Activated effector memory CD4-positive, alpha-beta T cell treated with anti-CD3 and anti-CD28 coated beads, Interleukin-2, amount 50 U/mL, for 16 hours (primary cell): ENCODE measurements around the gene CHI3L1.

Experiments
- DNase-seq: peaks from one replicate; pipeline ENCODE4 v3.0.0-alpha.2; 2020

The CHI3L1 gene

GRCh38 chr1:203150511-203151297 lies 35.8 kb downstream of the CHI3L1 start:
- DNase-seq = no peak

GRCh38 chr1:203149188-203149840 lies 37.2 kb downstream of the CHI3L1 start:
- DNase-seq = no peak

- no peak for DNase-seq
Measured at GRCh38 chr1:203148579-203148978, 37.9 kb downstream of the CHI3L1 start.

- no peak for DNase-seq
Measured at GRCh38 chr1:203148127-203148526, 38.4 kb downstream of the CHI3L1 start.

GRCh38 chr1:203147376-203147775 lies 39.1 kb downstream of the CHI3L1 start:
- DNase-seq = no peak

- no peak for DNase-seq
Measured at GRCh38 chr1:203146537-203146936, 40.0 kb downstream of the CHI3L1 start.

GRCh38 chr1:203146042-203146369 lies 40.5 kb downstream of the CHI3L1 start:
- no peak for DNase-seq

- no peak for DNase-seq
Measured at GRCh38 chr1:203145321-203146041, 41.0 kb downstream of the CHI3L1 start.

GRCh38 chr1:203144661-203145060 lies 41.8 kb downstream of the CHI3L1 start:
- DNase-seq = no peak

GRCh38 chr1:203143641-203144040 lies 42.9 kb downstream of the CHI3L1 start:
- DNase-seq = no peak

GRCh38 chr1:203142684-203143408 lies 43.7 kb downstream of the CHI3L1 start:
- no peak for DNase-seq

- DNase-seq = no peak
Measured at GRCh38 chr1:203142124-203142523, 44.4 kb downstream of the CHI3L1 start.

- no peak for DNase-seq
Measured at GRCh38 chr1:203140743-203141520, 45.6 kb downstream of the CHI3L1 start.

- no peak for DNase-seq
Measured at GRCh38 chr1:203139976-203140475, 46.5 kb downstream of the CHI3L1 start.

- peak; percentile 30 for DNase-seq
Measured at GRCh38 chr1:203138066-203138465, 48.4 kb downstream of the CHI3L1 start.

GRCh38 chr1:203137324-203137723 lies 49.2 kb downstream of the CHI3L1 start:
- DNase-seq = no peak

- DNase-seq = peak; percentile 45
Measured at GRCh38 chr1:203136409-203137042, 50.0 kb downstream of the CHI3L1 start.

GRCh38 chr1:203135636-203136305 lies 50.7 kb downstream of the CHI3L1 start:
- peak; percentile 45 for DNase-seq

- DNase-seq = peak; percentile 14
Measured at GRCh38 chr1:203133970-203134725, 52.4 kb downstream of the CHI3L1 start.

GRCh38 chr1:203131548-203132200 lies 54.8 kb downstream of the CHI3L1 start:
- peak; percentile 44 for DNase-seq
